AG09309 (cell line): ENCODE results near the gene ZFP36L1.

Source experiments
- DNase-seq: peaks from one replicate; pipeline ENCODE4 v3.0.0-alpha.2; 2010; ENCODE audit warnings: low read depth
- H3K4me3 ChIP-seq: 2 replicates; pipeline ENCODE4 v1.5.1; 2011; ENCODE audit warnings: mild to moderate bottlenecking, low read depth, low read length, moderate library complexity; ENCODE audit not compliant: control insufficient read depth
- CTCF ChIP-seq: IDR thresholded peaks from 2 replicates; pipeline ENCODE4 v1.5.1; 2011; ENCODE audit warnings: mild to moderate bottlenecking, low read depth, low read length, inconsistent platforms; ENCODE audit not compliant: insufficient read depth, control insufficient read depth; ENCODE audit errors: missing control alignments

ZFP36L1 gene

GRCh38 chr14:68811171-68811570 lies 18.3 kb upstream of the ZFP36L1 start:
- no peak for TF ChIP-seq CTCF
- no peak for DNase-seq
- no peak overlapping the region for H3K4me3 ChIP-seq

GRCh38 chr14:68810173-68811153 lies 17.6 kb upstream of the ZFP36L1 start:
- H3K4me3 ChIP-seq: no peak overlapping the region
- no peak for TF ChIP-seq CTCF
- DNase-seq: no peak

- H3K4me3 ChIP-seq: no peak overlapping the region
- TF ChIP-seq CTCF: no peak
- DNase-seq: no peak
These were observed 16.7 kb upstream of the ZFP36L1 start for GRCh38 chr14:68809524-68809923.

- TF ChIP-seq CTCF: no peak
- no peak overlapping the region for H3K4me3 ChIP-seq
- no peak for DNase-seq
These were observed 16.0 kb upstream of the ZFP36L1 start for GRCh38 chr14:68808696-68809480.

GRCh38 chr14:68807987-68808386 lies 15.1 kb upstream of the ZFP36L1 start:
- TF ChIP-seq CTCF: no peak
- no peak for DNase-seq
- H3K4me3 ChIP-seq: no peak overlapping the region

- TF ChIP-seq CTCF: no peak
- no peak overlapping the region for H3K4me3 ChIP-seq
- no peak for DNase-seq
These were observed 14.3 kb upstream of the ZFP36L1 start for GRCh38 chr14:68807148-68807600.
